ENCODE measurements around the gene ARHGEF2. TPM values are rescaled to one million over a fixed set of nuclear protein-coding genes. Genes with fewer than 3 reads are reported as not detected.

Gene ARHGEF2
- total RNA-seq, result 100 to 1,000 TPM in 1 of 7 donors, 10 to 100 TPM in 6; 41.0 to 221 (median 63.3) TPM
- 100 to 1,000 TPM in 1 of 2 donors, 10 to 100 TPM in 1; 36.3 to 108 TPM for polyA plus RNA-seq
- long read RNA-seq, donor 1, partial matches to known transcripts, result 19 of 33 reads
- long read RNA-seq, donor 1, other reads (novel, unspliced or antisense), result 13 of 33 reads
- long read RNA-seq, donor 2, full-length matches to known transcripts, result 4 of 4 reads
- long read RNA-seq, donor 2, partial matches to known transcripts, result 0 of 4 reads
- long read RNA-seq, donor 2, other reads (novel, unspliced or antisense), result 0 of 4 reads
- long read RNA-seq, donor 3, partial matches to known transcripts, result 6 of 27 reads
- long read RNA-seq, donor 3, other reads (novel, unspliced or antisense), result 21 of 27 reads

GRCh38 chr1:155978325-155978972, at the start of gene ARHGEF2:
TSS of gene ARHGEF2 (minus strand) at chr1:155978547. CDS start at chr1:155978427, 120 bp downstream.
- Histone ChIP-seq H3K27me3 (no peaks in the 10 kb centered on the region), H3K36me3 (no peaks in the 10 kb centered on the region), H3K9me3 (no peaks in the 10 kb centered on the region), H3K27ac (peak within 1 kb of the TSS; percentile 75 to 91), H3K4me1 (ENCODE audit: insufficient read depth) (peaks cover 33% of the 10 kb centered on the region), H3K4me3 (peak within 1 kb of the TSS; percentile 78)
- TF ChIP-seq EP300 (IDR thresholded peaks at IDR 0.05) (no peak), CTCF (IDR thresholded peaks at IDR 0.05) (peak in 1 of 3 donors; percentile 12), POLR2A (IDR thresholded peaks at IDR 0.05) (peak; percentile 43)
- intact Hi-C loops (cut with DNase I), result loop anchor here (5.0 kb wide), 2 partner anchors 36 to 116 kb away; partner anchors contain the start of gene RXFP4 (in 4 of the 4)
- peak; percentile 84 to 86 (median 85) for DNase-seq
- 0 to 1% (median 1%) methylated on average over 38 to 52 of the region's 52 CpGs for WGBS, 3 donors

GRCh38 chr1:156026588-156026987, 48.2 kb upstream of the ARHGEF2 start:
- intact Hi-C loops (cut with DNase I), result no loop called here
- 85 to 90% (median 86%) methylated on average over 4 of the region's 4 CpGs for WGBS, 3 donors
- no peaks in the 10 kb centered on the region for H3K27me3 ChIP-seq

GRCh38 chr1:156025876-156026275, 47.5 kb upstream of the ARHGEF2 start:
- Histone ChIP-seq H3K4me3 (no peak overlapping the region), H3K27ac (no peak overlapping the region), H3K9me3 (no peaks in the 10 kb centered on the region), H3K36me3 (no peaks in the 10 kb centered on the region), H3K4me1 (ENCODE audit: insufficient read depth) (no peaks in the 10 kb centered on the region), H3K27me3 (no peaks in the 10 kb centered on the region)
- intact Hi-C loops (cut with DNase I), result no loop called here
- WGBS, 3 donors, result 10 to 17% (median 13%) methylated on average over 9 of the region's 9 CpGs
- no peak for DNase-seq
- TF ChIP-seq CTCF (IDR thresholded peaks at IDR 0.05) (no peak), EP300 (IDR thresholded peaks at IDR 0.05) (no peak), POLR2A (IDR thresholded peaks at IDR 0.05) (no peak)

More at GRCh38 chr1:156026588-156026987, 48.2 kb upstream of the ARHGEF2 start:
- H3K9me3 ChIP-seq, result no peaks in the 10 kb centered on the region
- no peak overlapping the region for H3K4me3 ChIP-seq
- DNase-seq, result no peak
- H3K36me3 ChIP-seq, result no peaks in the 10 kb centered on the region
- no peak for TF ChIP-seq CTCF (IDR thresholded peaks at IDR 0.05)
- TF ChIP-seq POLR2A (IDR thresholded peaks at IDR 0.05), result no peak
- TF ChIP-seq EP300 (IDR thresholded peaks at IDR 0.05), result no peak
- no peaks in the 10 kb centered on the region for H3K4me1 ChIP-seq (ENCODE audit: insufficient read depth)
- H3K27ac ChIP-seq, result no peak overlapping the region

- Histone ChIP-seq H3K4me1 (ENCODE audit: insufficient read depth) (peaks cover 1% of the 10 kb centered on the region), H3K27me3 (no peaks in the 10 kb centered on the region), H3K27ac (no peak overlapping the region), H3K36me3 (no peaks in the 10 kb centered on the region), H3K9me3 (no peaks in the 10 kb centered on the region), H3K4me3 (no peak overlapping the region)
- WGBS, 3 donors, result 79 to 87% (median 81%) methylated on average over 5 of the region's 5 CpGs
- DNase-seq, result no peak
- no peak for TF ChIP-seq POLR2A (IDR thresholded peaks at IDR 0.05)
- no peak for TF ChIP-seq CTCF (IDR thresholded peaks at IDR 0.05)
- no peak for TF ChIP-seq EP300 (IDR thresholded peaks at IDR 0.05)
- intact Hi-C loops (cut with DNase I), result no loop called here
Observed at GRCh38 chr1:156024801-156025200, 46.5 kb upstream of the ARHGEF2 start.

All from ovary (tissue), 10 donors.